Endometrial microvascular endothelial cells (primary cell): ENCODE data around the gene TIAM2. TPM values are rescaled to one million over a fixed set of nuclear protein-coding genes. Genes with fewer than 3 reads are reported as not detected.
"Not testable (repeated sequence)": the region's sequence is repeated elsewhere in the genome, so short reads cannot be mapped to it uniquely, and the experiment has no call there.

ENCODE experiments used
- in situ Hi-C: cut with HindIII; loops from 2 replicates; pipeline ENCODE4 v1.10.0; 2017; ENCODE audit warnings: low sequenced_read_pairs, low pct_unique_long_range_greater_than_20kb; ENCODE audit errors: inconsistent ontology term
- total RNA-seq: library from RNA; depleted of rRNA; stranded (reverse); fragments of >200 nt; gene quantifications from one replicate; pipeline ENCODE4 v1.2.3, GENCODE V29; 2015; ENCODE audit errors: inconsistent ontology term

TIAM2 gene
- total RNA-seq, 1 donor from 2014 or later, result 11.2 TPM

- in situ Hi-C loops, result no loop called here
These were observed 120.9 kb downstream of the TIAM2 start for GRCh38 chr6:155115893-155116570.

GRCh38 chr6:155116571-155116910 is 121.4 kb downstream of the TIAM2 start:
- in situ Hi-C loops, result no loop called here

- in situ Hi-C loops, result no loop called here
These were observed 122.1 kb downstream of the TIAM2 start for GRCh38 chr6:155117256-155117655.

- in situ Hi-C loops, result no loop called here
These were observed 122.7 kb downstream of the TIAM2 start for GRCh38 chr6:155117785-155118184.

- in situ Hi-C loops, result not testable (repeated sequence)
These were observed 124.1 kb downstream of the TIAM2 start for GRCh38 chr6:155119201-155119600.

- in situ Hi-C loops, result no loop called here
These were observed 124.9 kb downstream of the TIAM2 start for GRCh38 chr6:155120034-155120433.

- in situ Hi-C loops, result no loop called here
These were observed 126.2 kb downstream of the TIAM2 start for GRCh38 chr6:155121294-155121693.

GRCh38 chr6:155121699-155122098 is 126.6 kb downstream of the TIAM2 start:
- in situ Hi-C loops, result no loop called here

- in situ Hi-C loops, result no loop called here
These were observed 127.3 kb downstream of the TIAM2 start for GRCh38 chr6:155122199-155122950.

GRCh38 chr6:155123520-155123919 is 128.4 kb downstream of the TIAM2 start:
- in situ Hi-C loops, result no loop called here

- in situ Hi-C loops, result no loop called here
These were observed 130.8 kb downstream of the TIAM2 start for GRCh38 chr6:155125906-155126305.

- in situ Hi-C loops, result no loop called here
These were observed 131.8 kb downstream of the TIAM2 start for GRCh38 chr6:155126727-155127439.

GRCh38 chr6:155128977-155129376 is 133.9 kb downstream of the TIAM2 start:
- in situ Hi-C loops, result no loop called here

- in situ Hi-C loops, result no loop called here
These were observed 134.6 kb downstream of the TIAM2 start for GRCh38 chr6:155129744-155130143.

- in situ Hi-C loops, result no loop called here
These were observed 135.2 kb downstream of the TIAM2 start for GRCh38 chr6:155130161-155130853.

- in situ Hi-C loops, result no loop called here
These were observed 137.5 kb downstream of the TIAM2 start for GRCh38 chr6:155132617-155133016.

GRCh38 chr6:155141002-155141401 is 145.9 kb downstream of the TIAM2 start:
- in situ Hi-C loops, result no loop called here

GRCh38 chr6:155141512-155141911 is 146.4 kb downstream of the TIAM2 start:
- in situ Hi-C loops, result no loop called here
